CD4-positive, alpha-beta T cell treated with Interleukin-12 subunit alpha and Interleukin-12 subunit beta, for 1 hour (primary cell): ENCODE results near the gene AGAP1.

ENCODE experiments used
- DNase-seq: peaks from one replicate; pipeline ENCODE4 v3.0.0-alpha.2; 2020

AGAP1 gene

GRCh38 chr2:236092714-236093113, 598.9 kb downstream of the AGAP1 start:
- no peak for DNase-seq

GRCh38 chr2:236093134-236093533, 599.3 kb downstream of the AGAP1 start:
- DNase-seq: no peak

- DNase-seq: no peak
These were observed 601.7 kb downstream of the AGAP1 start for GRCh38 chr2:236095504-236095903.

- DNase-seq: no peak
These were observed 607.6 kb downstream of the AGAP1 start for GRCh38 chr2:236101311-236101950.

DNA sequence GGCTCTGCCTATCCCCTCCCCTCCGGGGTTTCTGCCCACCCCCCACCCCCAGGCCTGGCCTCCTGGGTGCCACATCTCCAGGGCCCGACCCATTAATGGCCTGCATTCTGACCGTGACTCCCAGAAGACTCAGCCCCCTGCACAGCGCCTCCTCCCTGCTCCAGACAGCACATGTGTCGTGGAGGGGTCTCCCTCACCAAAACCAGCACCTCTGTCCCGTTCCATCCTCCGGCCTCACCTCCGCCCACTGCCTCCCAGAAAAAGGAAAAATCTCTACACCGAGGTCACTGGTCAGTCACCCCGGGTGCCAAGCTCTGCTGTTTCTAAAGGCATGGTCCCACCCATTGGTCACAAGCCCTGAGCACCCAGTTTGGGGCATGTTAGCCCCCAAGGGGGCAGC, 609.1 kb downstream of the AGAP1 start:
- DNase-seq: no peak

DNA sequence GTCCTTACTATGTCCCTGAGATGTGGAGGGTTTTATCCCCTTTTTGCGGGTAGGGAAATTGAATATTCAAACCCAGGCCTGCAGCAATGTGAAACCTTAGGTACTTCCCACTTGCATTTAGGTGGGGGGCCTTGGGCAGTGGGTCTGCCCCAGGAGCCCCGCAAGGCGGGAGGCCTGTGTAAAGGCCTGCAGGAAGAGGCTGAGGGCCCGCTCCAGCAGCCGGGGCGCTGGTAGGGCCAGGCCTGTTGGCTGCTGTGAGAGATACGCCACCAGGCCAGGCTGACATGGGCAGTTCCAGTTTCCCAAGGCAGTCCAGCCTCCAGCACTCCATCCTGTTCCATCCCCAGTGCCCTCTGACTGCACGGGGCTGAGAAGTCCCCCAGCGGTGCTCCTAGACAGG, 610.1 kb downstream of the AGAP1 start:
- no peak for DNase-seq

- no peak for DNase-seq
These were observed 612.2 kb downstream of the AGAP1 start for GRCh38 chr2:236105955-236106607.

GRCh38 chr2:236106761-236107160, 612.9 kb downstream of the AGAP1 start:
- no peak for DNase-seq

GRCh38 chr2:236107536-236107935, 613.7 kb downstream of the AGAP1 start:
- DNase-seq: no peak

GRCh38 chr2:236107942-236108625, 614.2 kb downstream of the AGAP1 start:
- DNase-seq: no peak

GRCh38 chr2:236109061-236109460, 615.2 kb downstream of the AGAP1 start:
- no peak for DNase-seq

DNA sequence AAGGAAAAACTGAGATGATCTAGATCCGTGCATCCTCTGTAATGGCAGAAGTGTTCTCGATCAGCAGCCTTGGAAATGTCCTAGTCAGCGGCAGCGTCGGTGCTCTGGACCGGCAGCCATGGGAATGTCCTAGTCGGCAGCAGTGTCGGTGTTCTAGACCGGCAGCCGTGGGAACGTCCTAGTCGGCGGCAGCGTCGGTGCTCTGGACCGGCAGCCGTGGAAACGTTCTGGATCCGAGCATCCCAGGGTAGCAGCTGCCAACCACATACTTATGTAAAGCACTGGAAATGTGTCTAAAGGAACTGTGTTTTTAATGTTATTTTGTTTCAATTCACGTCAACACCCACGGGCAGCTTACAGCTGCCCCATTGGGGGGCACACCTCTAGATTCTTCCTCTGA, 615.6 kb downstream of the AGAP1 start:
- no peak for DNase-seq

DNA sequence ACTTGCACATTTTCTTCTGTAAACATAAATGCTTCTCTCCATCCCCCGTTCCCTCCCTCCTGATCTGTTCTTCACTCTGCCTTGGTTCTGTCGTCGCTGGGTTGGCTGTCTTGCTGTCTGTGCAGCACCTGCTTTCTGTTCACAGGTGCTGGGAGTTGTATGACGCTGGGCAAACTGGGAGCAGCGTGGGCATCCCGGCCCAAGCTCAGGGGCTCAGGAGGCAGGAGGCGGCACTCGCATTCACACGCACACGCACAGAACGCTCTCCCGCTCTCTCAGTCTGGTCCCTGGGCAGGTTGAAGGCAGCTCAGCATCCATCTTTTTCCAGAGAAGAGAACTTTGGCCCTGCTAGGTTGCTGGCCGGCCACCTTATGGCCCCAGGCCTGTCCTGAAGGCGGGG, 618.6 kb downstream of the AGAP1 start:
- DNase-seq: no peak

- DNase-seq: no peak
These were observed 619.6 kb downstream of the AGAP1 start for GRCh38 chr2:236113425-236113824.

GRCh38 chr2:236113948-236114347, 620.1 kb downstream of the AGAP1 start:
- no peak for DNase-seq

GRCh38 chr2:236114959-236115358, 621.1 kb downstream of the AGAP1 start:
- no peak for DNase-seq

GRCh38 chr2:236117401-236117800, 623.6 kb downstream of the AGAP1 start:
- no peak for DNase-seq

- no peak for DNase-seq
These were observed 624.0 kb downstream of the AGAP1 start for GRCh38 chr2:236117861-236118269.

DNA sequence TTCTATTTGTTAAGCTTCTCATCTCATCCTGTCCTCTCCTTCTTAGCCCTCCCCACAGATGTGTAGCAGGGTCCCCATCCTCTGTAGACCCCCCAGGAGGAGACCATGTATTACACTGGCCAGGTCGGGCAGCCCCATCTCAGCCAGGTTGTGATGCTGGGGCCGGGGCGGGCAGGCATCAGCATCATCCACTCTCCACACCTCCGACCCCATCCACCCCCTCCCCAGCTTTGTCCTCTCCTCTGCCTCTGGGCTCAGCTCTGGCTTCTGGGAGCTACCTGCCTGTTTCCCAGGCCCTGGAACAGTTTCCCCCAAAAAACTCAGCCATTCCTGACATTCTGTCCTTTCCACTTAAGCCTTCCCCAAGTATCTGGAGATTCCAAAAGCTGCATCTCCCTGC, 625.2 kb downstream of the AGAP1 start:
- no peak for DNase-seq

- no peak for DNase-seq
These were observed 625.6 kb downstream of the AGAP1 start for GRCh38 chr2:236119476-236119875.

- DNase-seq: no peak
These were observed 626.3 kb downstream of the AGAP1 start for GRCh38 chr2:236120141-236120601.

- no peak for DNase-seq
These were observed 627.0 kb downstream of the AGAP1 start for GRCh38 chr2:236120829-236121228.

GRCh38 chr2:236121546-236121945, 627.7 kb downstream of the AGAP1 start:
- DNase-seq: no peak

DNA sequence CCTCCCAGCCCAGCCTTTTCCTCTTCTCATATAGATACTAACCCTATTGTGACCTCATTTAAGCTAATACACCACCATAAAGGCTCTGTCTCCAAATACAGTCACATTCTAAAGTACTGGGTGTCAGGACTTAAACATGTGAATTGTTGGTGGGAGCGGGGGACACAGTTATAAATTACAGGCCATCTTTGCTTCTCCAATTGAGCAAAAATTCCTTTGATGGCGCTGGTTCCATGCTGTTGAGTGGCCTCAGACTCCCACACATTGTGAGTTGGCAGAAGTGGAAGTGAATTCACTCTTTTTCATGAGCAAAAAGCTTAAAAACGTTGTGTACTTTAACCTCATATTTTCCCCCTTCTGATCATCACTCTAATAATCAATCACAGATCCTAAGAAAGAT, 628.4 kb downstream of the AGAP1 start:
- no peak for DNase-seq
